ENCODE measurements around the gene IFNK. TPM values are rescaled to one million over a fixed set of nuclear protein-coding genes. Genes with fewer than 3 reads are reported as not detected.
"Not testable (repeated sequence)": the region's sequence is repeated elsewhere in the genome, so short reads cannot be mapped to it uniquely, and the experiment has no call there.

IFNK gene
- total RNA-seq, 2 donors from 2014 or later: not detected

GRCh38 chr9:27499451-27499850 lies 24.6 kb upstream of the IFNK start:
- no peak for DNase-seq
- no peak for TF ChIP-seq CTCF (IDR thresholded peaks at IDR 0.05)

GRCh38 chr9:27500902-27501301 lies 23.2 kb upstream of the IFNK start:
- H3K36me3 ChIP-seq; H3K9ac ChIP-seq (ENCODE audit: low read depth in 2 of 2, low read length in 2 of 2); H3K4me3 ChIP-seq; H3K27ac ChIP-seq; H3K9me3 ChIP-seq; intact Hi-C loops (cut with DNase I); H3K27me3 ChIP-seq; H3K4me1 ChIP-seq; DNase-seq: not testable (repeated sequence)

More at GRCh38 chr9:27499451-27499850, 24.6 kb upstream of the IFNK start:
- H3K4me1 ChIP-seq: no peaks in the 10 kb centered on the region
- H3K9ac ChIP-seq (ENCODE audit: low read depth in 2 of 2, low read length in 2 of 2): no peak overlapping the region
- intact Hi-C loops (cut with DNase I): no loop called here
- H3K27me3 ChIP-seq: no peaks in the 10 kb centered on the region
- H3K4me3 ChIP-seq: no peak overlapping the region
- no peaks in the 10 kb centered on the region for H3K9me3 ChIP-seq
- no peaks in the 10 kb centered on the region for H3K36me3 ChIP-seq
- no peak overlapping the region for H3K27ac ChIP-seq

DNA sequence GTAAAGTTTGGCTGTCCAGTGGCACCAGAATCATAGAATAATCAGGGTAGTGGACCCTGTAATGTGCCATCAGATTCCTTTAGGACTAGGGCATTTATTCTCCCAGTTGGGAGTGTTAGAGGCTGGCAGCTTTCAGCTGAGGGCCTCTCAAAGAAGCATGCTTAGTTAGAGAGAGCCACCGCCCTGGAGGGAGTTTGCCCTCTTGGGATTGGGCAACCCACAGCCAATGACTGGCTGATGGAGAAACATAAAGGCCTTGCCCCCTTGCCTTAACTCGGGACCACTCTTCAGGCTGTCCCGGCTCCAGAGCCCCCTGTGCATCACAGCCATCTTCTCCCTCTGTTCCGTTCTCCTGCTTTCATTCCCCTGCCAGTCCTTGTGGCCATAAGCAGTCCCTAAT lies 20.5 kb upstream of the IFNK start:
- intact Hi-C loops (cut with DNase I): no loop called here
- no peak for TF ChIP-seq CTCF (IDR thresholded peaks at IDR 0.05)
- H3K4me1 ChIP-seq: no peaks in the 10 kb centered on the region
- H3K36me3 ChIP-seq: no peaks in the 10 kb centered on the region
- H3K9ac ChIP-seq (ENCODE audit: low read depth in 2 of 2, low read length in 2 of 2): no peak overlapping the region
- H3K9me3 ChIP-seq: no peaks in the 10 kb centered on the region
- no peak overlapping the region for H3K4me3 ChIP-seq
- H3K27ac ChIP-seq: no peak overlapping the region
- no peak for DNase-seq
- no peaks in the 10 kb centered on the region for H3K27me3 ChIP-seq

DNA sequence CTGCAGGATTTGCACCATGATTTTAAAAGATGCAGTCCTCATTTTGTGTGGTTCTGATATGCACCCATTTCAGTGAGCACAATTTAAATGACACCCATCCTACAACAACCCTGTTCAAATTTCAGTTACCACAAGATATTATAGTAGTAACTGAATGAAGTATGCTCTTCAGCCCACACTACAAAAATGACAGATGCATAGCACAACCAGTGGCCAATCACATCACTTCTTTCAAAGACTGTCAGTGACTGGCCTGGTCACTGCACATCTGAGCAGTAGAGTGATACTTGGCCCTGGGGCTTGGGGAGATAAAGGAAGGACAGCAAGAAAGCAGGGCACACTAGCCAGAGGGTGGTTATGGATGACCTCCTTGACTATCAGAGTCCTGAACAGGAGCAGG lies 19.8 kb upstream of the IFNK start:
- Histone ChIP-seq H3K27ac (no peak overlapping the region), H3K36me3 (no peaks in the 10 kb centered on the region), H3K4me1 (no peaks in the 10 kb centered on the region), H3K4me3 (no peak overlapping the region), H3K27me3 (no peaks in the 10 kb centered on the region), H3K9me3 (no peaks in the 10 kb centered on the region), H3K9ac (ENCODE audit: low read depth in 2 of 2, low read length in 2 of 2) (no peak overlapping the region)
- TF ChIP-seq CTCF (IDR thresholded peaks at IDR 0.05): no peak
- no peak for DNase-seq
- intact Hi-C loops (cut with DNase I): no loop called here

- Histone ChIP-seq H3K36me3 (no peaks in the 10 kb centered on the region), H3K27me3 (no peaks in the 10 kb centered on the region), H3K27ac (no peak overlapping the region), H3K4me3 (no peak overlapping the region), H3K9me3 (no peaks in the 10 kb centered on the region), H3K4me1 (no peaks in the 10 kb centered on the region), H3K9ac (ENCODE audit: low read depth in 2 of 2, low read length in 2 of 2) (no peak overlapping the region)
- intact Hi-C loops (cut with DNase I): no loop called here
- TF ChIP-seq CTCF (IDR thresholded peaks at IDR 0.05): no peak
- DNase-seq: no peak
Observed at GRCh38 chr9:27505744-27506161, 18.3 kb upstream of the IFNK start.

DNA sequence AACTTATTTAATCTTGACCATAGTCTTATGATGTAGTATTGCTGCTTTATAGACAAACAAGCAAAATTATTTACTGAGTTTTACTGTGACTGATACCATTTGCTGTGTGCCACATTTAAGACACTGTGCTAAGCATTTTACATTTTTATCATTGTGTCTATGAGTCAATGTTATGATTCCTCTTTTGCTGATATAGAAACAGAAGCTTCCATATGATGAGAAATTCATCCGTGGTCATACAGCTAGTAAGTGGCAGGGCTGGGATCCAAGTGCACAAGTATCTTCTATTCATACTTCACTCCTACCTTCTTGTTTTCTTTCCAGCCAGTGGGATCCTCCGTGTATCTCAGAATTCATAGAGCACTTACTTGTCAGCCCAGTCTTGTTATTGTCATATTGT lies 17.1 kb upstream of the IFNK start:
- DNase-seq: no peak
- Histone ChIP-seq H3K36me3 (no peaks in the 10 kb centered on the region), H3K9me3 (no peaks in the 10 kb centered on the region), H3K27me3 (no peaks in the 10 kb centered on the region), H3K4me3 (no peak overlapping the region), H3K27ac (no peak overlapping the region), H3K4me1 (no peaks in the 10 kb centered on the region), H3K9ac (ENCODE audit: low read depth in 2 of 2, low read length in 2 of 2) (no peak overlapping the region)
- intact Hi-C loops (cut with DNase I): no loop called here
- no peak for TF ChIP-seq CTCF (IDR thresholded peaks at IDR 0.05)

All from colonic mucosa (tissue), 4 donors.